Stomach (tissue), 9 donors: ENCODE results near the gene CTBS. TPM values are rescaled to one million over a fixed set of nuclear protein-coding genes. Genes with fewer than 3 reads are reported as not detected.

Source experiments
- DNase-seq, 2 donors: peaks; one replicate each; pipeline versions ENCODE4 v3.0.0 to v3.0.0-alpha.2; 2013 to 2019
- H3K27ac ChIP-seq, 5 donors: fragments of 200-600 bp in 4 of 5; sonication (generic) in 4 of 5; one replicate each; pipeline ENCODE4 v1.5.1; 2013 to 2019; ENCODE audit warnings: mild to moderate bottlenecking in 1 of 5, moderate library complexity in 1 of 5
- H3K27me3 ChIP-seq, 3 donors: fragments of 200-600 bp; sonication (generic); one replicate each; pipeline ENCODE4 v1.5.1; 2017 to 2019; ENCODE audit warnings: mixed run types in 1 of 3
- H3K36me3 ChIP-seq, 4 donors: fragments of 200-600 bp; sonication (generic); 1 replicate in 3 of 4; 2 replicates in 1 of 4; pipeline ENCODE4 v1.5.1; 2016 to 2019
- H3K4me1 ChIP-seq, 4 donors: fragments of 200-600 bp; sonication (generic); one replicate each; pipeline ENCODE4 v1.5.1; 2016 to 2019
- H3K4me3 ChIP-seq, 4 donors: fragments of 200-600 bp; sonication (generic) in 3 of 4; one replicate each; pipeline ENCODE4 v1.5.1; 2016 to 2019; ENCODE audit warnings: mild to moderate bottlenecking in 1 of 4
- H3K9me3 ChIP-seq, 4 donors: fragments of 200-600 bp; sonication (generic); one replicate each; pipeline ENCODE4 v1.5.1; 2016 to 2019
- EP300 ChIP-seq: sonication (generic); formaldehyde crosslinking; IDR thresholded peaks from one replicate; pipeline ENCODE4 v1.6.1; 2017; ENCODE audit warnings: antibody characterized with exemption
- POLR2A ChIP-seq, 4 donors: fragments of 450-650 bp; IDR thresholded peaks; one replicate each; pipeline ENCODE4 v1.6.1; 2016; ENCODE audit warnings: antibody characterized with exemption in 4 of 4, control low read depth in 2 of 4, mild to moderate bottlenecking in 1 of 4, moderate library complexity in 1 of 4
- POLR2AphosphoS5 ChIP-seq, 3 donors: sonication (generic); formaldehyde crosslinking; IDR thresholded peaks; one replicate each; pipeline ENCODE4 v1.6.1; 2016; ENCODE audit warnings: antibody characterized with exemption in 3 of 3
- WGBS, 5 donors: extraction: QIAGEN DNeasy Blood & Tissue Kit in 3 of 5; methylation state at CpG; one replicate each; pipeline versions ENCODE4 v1.1.5 to v1.1.7; 2013 to 2018; 5-methylcytosine and 5-hydroxymethylcytosine counted together
- intact Hi-C: fragments of 100-400 bp; cut with DNase I; formaldehyde crosslinking; loops from one replicate; pipeline ENCODE4 v1.15.1; 2023; ENCODE audit warnings: low total_unique reads
- polyA plus RNA-seq, 3 donors: library from polyadenylated mRNA; stranded (reverse); fragments of 200-250 nt; gene quantifications; one replicate each; pipeline ENCODE4 v1.2.3, GENCODE V29; 2013
- total RNA-seq, 5 donors: library from RNA; depleted of rRNA; stranded (reverse); fragments of >200 nt; gene quantifications; one replicate each; pipeline versions ENCODE4 v1.1.0 to v1.2.3, GENCODE V29; 2014 to 2016
- TF ChIP-seq, protein P1 (sequence below), 7 experiments: fragments of 450-650 bp in 4 of 7; fragments of 200-600 bp in 3 of 7; sonication (generic) in 3 of 7; IDR thresholded peaks; one replicate each; pipeline ENCODE4 v1.5.1; 2016 to 2019; ENCODE audit warnings: antibody characterized with exemption in 7 of 7, control low read depth in 2 of 7, mild to moderate bottlenecking in 1 of 7
- donor health status: healthy with polysubstance abuse.
- donor health status: Bipolar disorder and iron deficiency.
- donor health status: healthy.

The CTBS gene
- total and polyA plus RNA-seq, 8 donors: 4.0 to 19.5 (median 7.8) TPM

GRCh38 chr1:84550826-84551225 lies 23.4 kb downstream of the CTBS start:
- H3K4me3 ChIP-seq: no peak overlapping the region

GRCh38 chr1:84541679-84542078 lies 32.6 kb downstream of the CTBS start:
- DNase-seq: no peak
- Histone ChIP-seq H3K27ac (no peak overlapping the region), H3K4me1 (no peaks in the 10 kb centered on the region), H3K27me3 (no peaks in the 10 kb centered on the region), H3K4me3 (no peak overlapping the region), H3K36me3 (peaks cover 0 to 9% (median 2%) of the 10 kb centered on the region in 4 donors), H3K9me3 (no peaks in the 10 kb centered on the region)
- intact Hi-C loops: no loop called here
- TF ChIP-seq EP300 (no peak), POLR2AphosphoS5 (IDR thresholded peaks at IDR 0.05) (no peak), POLR2A (IDR thresholded peaks at IDR 0.05) (no peak)
- TF ChIP-seq, protein P1, sequence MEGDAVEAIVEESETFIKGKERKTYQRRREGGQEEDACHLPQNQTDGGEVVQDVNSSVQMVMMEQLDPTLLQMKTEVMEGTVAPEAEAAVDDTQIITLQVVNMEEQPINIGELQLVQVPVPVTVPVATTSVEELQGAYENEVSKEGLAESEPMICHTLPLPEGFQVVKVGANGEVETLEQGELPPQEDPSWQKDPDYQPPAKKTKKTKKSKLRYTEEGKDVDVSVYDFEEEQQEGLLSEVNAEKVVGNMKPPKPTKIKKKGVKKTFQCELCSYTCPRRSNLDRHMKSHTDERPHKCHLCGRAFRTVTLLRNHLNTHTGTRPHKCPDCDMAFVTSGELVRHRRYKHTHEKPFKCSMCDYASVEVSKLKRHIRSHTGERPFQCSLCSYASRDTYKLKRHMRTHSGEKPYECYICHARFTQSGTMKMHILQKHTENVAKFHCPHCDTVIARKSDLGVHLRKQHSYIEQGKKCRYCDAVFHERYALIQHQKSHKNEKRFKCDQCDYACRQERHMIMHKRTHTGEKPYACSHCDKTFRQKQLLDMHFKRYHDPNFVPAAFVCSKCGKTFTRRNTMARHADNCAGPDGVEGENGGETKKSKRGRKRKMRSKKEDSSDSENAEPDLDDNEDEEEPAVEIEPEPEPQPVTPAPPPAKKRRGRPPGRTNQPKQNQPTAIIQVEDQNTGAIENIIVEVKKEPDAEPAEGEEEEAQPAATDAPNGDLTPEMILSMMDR (IDR thresholded peaks at IDR 0.05): peak in 1 of 7 experiments; percentile 28
- WGBS, 5 donors: 76 to 89% (median 86%) methylated on average over 4 of the region's 4 CpGs

More at GRCh38 chr1:84550826-84551225, 23.4 kb downstream of the CTBS start:
- DNase-seq: peak in 1 of 2 donors; percentile 7
- peaks cover 0 to 21% (median 13%) of the 10 kb centered on the region in 4 donors for H3K36me3 ChIP-seq
- 87 to 97% (median 88%) methylated on average over 2 of the region's 2 CpGs for WGBS, 5 donors
- no peaks in the 10 kb centered on the region for H3K9me3 ChIP-seq
- intact Hi-C loops: no loop called here
- H3K4me1 ChIP-seq: no peaks in the 10 kb centered on the region
- no peak overlapping the region for H3K27ac ChIP-seq
- TF ChIP-seq POLR2AphosphoS5 (IDR thresholded peaks at IDR 0.05): no peak
- TF ChIP-seq, protein P1 (IDR thresholded peaks at IDR 0.05): no peak
- TF ChIP-seq EP300: no peak
- TF ChIP-seq POLR2A (IDR thresholded peaks at IDR 0.05): no peak
- H3K27me3 ChIP-seq: no peaks in the 10 kb centered on the region

DNA sequence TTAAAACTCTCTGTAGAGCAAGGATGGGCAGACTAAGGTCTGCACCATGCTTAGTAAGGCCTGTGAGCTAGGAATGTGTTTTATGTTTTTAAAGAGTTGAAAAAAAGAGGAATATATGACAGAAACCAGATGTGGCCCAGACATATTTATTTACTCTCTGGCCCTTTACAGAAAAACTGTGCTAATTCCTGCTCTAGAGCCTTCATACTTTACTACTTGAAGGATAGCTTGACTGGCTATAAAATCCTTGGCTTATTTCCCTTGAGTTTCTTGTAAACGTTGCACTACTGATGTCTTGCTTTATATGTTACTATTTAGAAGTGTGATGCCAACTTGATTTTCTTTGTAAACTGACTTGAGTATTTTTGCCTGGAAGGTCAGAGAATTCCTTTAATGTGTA lies 33.5 kb downstream of the CTBS start:
- DNase-seq: peak in 1 of 2 donors; percentile 8
- no peaks in the 10 kb centered on the region for H3K27me3 ChIP-seq
- TF ChIP-seq POLR2AphosphoS5 (IDR thresholded peaks at IDR 0.05) (no peak), POLR2A (IDR thresholded peaks at IDR 0.05) (no peak), EP300 (no peak)
- TF ChIP-seq, protein P1 (IDR thresholded peaks at IDR 0.05): no peak
- H3K27ac ChIP-seq: no peak overlapping the region
- H3K36me3 ChIP-seq: peaks cover 0 to 9% (median 2%) of the 10 kb centered on the region in 4 donors
- 23 to 58% (median 35%) methylated on average over 1 of the region's 1 CpG for WGBS, 5 donors
- no peaks in the 10 kb centered on the region for H3K4me1 ChIP-seq
- no peaks in the 10 kb centered on the region for H3K9me3 ChIP-seq
- intact Hi-C loops: no loop called here
- no peak overlapping the region for H3K4me3 ChIP-seq

DNA sequence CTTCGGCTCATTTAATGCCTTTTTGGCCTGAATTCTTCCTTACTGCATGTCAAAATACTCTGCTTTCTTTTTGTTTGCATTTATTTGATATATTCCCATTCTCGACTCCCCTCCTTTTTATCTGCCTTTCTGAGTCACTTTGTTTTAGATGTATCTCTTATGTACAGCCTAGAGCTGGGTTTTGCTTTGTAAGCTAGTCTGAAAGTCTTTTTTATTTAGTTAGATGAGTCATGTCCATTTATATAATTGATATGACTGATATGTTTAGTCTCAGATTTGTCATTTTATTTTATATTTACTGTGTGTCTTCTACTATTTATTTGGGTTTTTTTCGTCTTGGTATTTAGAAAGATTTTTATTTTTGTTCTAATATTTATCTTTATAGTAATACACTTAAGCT lies 34.3 kb downstream of the CTBS start:
- DNase-seq: no peak
- no peak overlapping the region for H3K27ac ChIP-seq
- no peaks in the 10 kb centered on the region for H3K4me1 ChIP-seq
- TF ChIP-seq EP300 (no peak), POLR2AphosphoS5 (IDR thresholded peaks at IDR 0.05) (no peak), POLR2A (IDR thresholded peaks at IDR 0.05) (no peak)
- TF ChIP-seq, protein P1 (IDR thresholded peaks at IDR 0.05): no peak
- H3K9me3 ChIP-seq: no peaks in the 10 kb centered on the region
- H3K36me3 ChIP-seq: peaks cover 0 to 9% (median 2%) of the 10 kb centered on the region in 4 donors
- H3K4me3 ChIP-seq: no peak overlapping the region
- WGBS, 5 donors: 69 to 77% (median 74%) methylated on average over 3 of the region's 3 CpGs
- no peaks in the 10 kb centered on the region for H3K27me3 ChIP-seq
- intact Hi-C loops: no loop called here
